Measurements from ENCODE around the gene HIRIP3. TPM values are rescaled to one million over a fixed set of nuclear protein-coding genes. Genes with fewer than 3 reads are reported as not detected.

HIRIP3 gene
- total RNA-seq, 1 donor from 2014 or later = 14.2 TPM

GRCh38 chr16:30004424-30004776 lies 9.0 kb upstream of the HIRIP3 start:
- no peak overlapping the region for H3K27ac Mint-ChIP-seq
- no peaks in the 10 kb centered on the region for H3K9me3 Mint-ChIP-seq
- POLR2A ChIA-PET = interaction anchor here (0.6 to 2.2 kb wide), 7 partner anchors 8 to 273 kb away, joined by 3 to 8 read pairs (median 4); partner anchors contain the start of genes CDIPT, INO80E and TMEM219
- H3K4me1 Mint-ChIP-seq = peaks cover 5% of the 10 kb centered on the region
- DNase-seq (no peak), ATAC-seq (ENCODE audit: low read depth) (no peak)
- intact Hi-C loops (cut with micrococcal nuclease) = loop anchor here (2.0 kb wide), 1 partner anchor 142 kb away; the partner anchor contains the start of gene CDIPT
- H3K4me3 Mint-ChIP-seq = no peak overlapping the region
- CTCF ChIA-PET = interaction anchor here (0.6 to 1.6 kb wide), 5 partner anchors 11 to 304 kb away, joined by 3 to 6 read pairs (median 5); no protein-coding TSS in a partner anchor
- H3K27me3 Mint-ChIP-seq = peaks cover 4% of the 10 kb centered on the region
- H3K36me3 Mint-ChIP-seq (ENCODE audit: low read depth) = peaks cover 33% of the 10 kb centered on the region
- no peak for TF ChIP-seq CTCF (IDR thresholded peaks at IDR 0.05)

- Mint-ChIP-seq H3K36me3 (ENCODE audit: low read depth) (peaks cover 38% of the 10 kb centered on the region), H3K9me3 (no peaks in the 10 kb centered on the region), H3K27ac (no peak overlapping the region), H3K4me1 (peaks cover 5% of the 10 kb centered on the region), H3K4me3 (no peak overlapping the region), H3K27me3 (no peaks in the 10 kb centered on the region)
- TF ChIP-seq CTCF (IDR thresholded peaks at IDR 0.05) = no peak
- intact Hi-C loops (cut with micrococcal nuclease) = loop anchor here (2.0 kb wide), 1 partner anchor 141 kb away; the partner anchor contains the start of gene CDIPT
- DNase-seq (no peak), ATAC-seq (ENCODE audit: low read depth) (no peak)
- CTCF ChIA-PET = interaction anchor here (1.0 to 1.6 kb wide), 4 partner anchors 39 to 303 kb away, joined by 3 to 5 read pairs (median 4); no protein-coding TSS in a partner anchor
- POLR2A ChIA-PET = interaction anchor here (0.6 to 2.2 kb wide), 8 partner anchors 7 to 1051 kb away, joined by 3 to 8 read pairs (median 4); partner anchors contain the start of genes INO80E and TMEM219
These were observed 8.4 kb upstream of the HIRIP3 start for GRCh38 chr16:30003670-30004423.

GRCh38 chr16:30002614-30003346 lies 7.4 kb upstream of the HIRIP3 start:
- TF ChIP-seq CTCF (IDR thresholded peaks at IDR 0.05) = no peak
- Mint-ChIP-seq H3K36me3 (ENCODE audit: low read depth) (peaks cover 45% of the 10 kb centered on the region), H3K4me1 (peaks cover 9% of the 10 kb centered on the region), H3K9me3 (no peaks in the 10 kb centered on the region), H3K27ac (no peak overlapping the region), H3K4me3 (no peak overlapping the region), H3K27me3 (no peaks in the 10 kb centered on the region)
- intact Hi-C loops (cut with micrococcal nuclease) = no loop called here
- CTCF ChIA-PET = no interaction called here
- ATAC-seq (ENCODE audit: low read depth) (no peak), DNase-seq (no peak)
- POLR2A ChIA-PET = interaction anchor here (0.6 kb wide), 3 partner anchors 351 to 1050 kb away, joined by 3 to 7 read pairs (median 3); no protein-coding TSS in a partner anchor

- Mint-ChIP-seq H3K4me3 (no peak overlapping the region), H3K27me3 (no peaks in the 10 kb centered on the region), H3K4me1 (peaks cover 22% of the 10 kb centered on the region), H3K36me3 (ENCODE audit: low read depth) (peaks cover 55% of the 10 kb centered on the region), H3K27ac (no peak overlapping the region), H3K9me3 (no peaks in the 10 kb centered on the region)
- ChIA-PET CTCF (interaction anchor here (0.9 kb wide), 1 partner anchor 310 kb away, joined by 3 read pairs; no protein-coding TSS in a partner anchor), POLR2A (no interaction called here)
- no peak for TF ChIP-seq CTCF (IDR thresholded peaks at IDR 0.05)
- intact Hi-C loops (cut with micrococcal nuclease) = no loop called here
- ATAC-seq (ENCODE audit: low read depth) (no peak), DNase-seq (no peak)
These were observed 5.6 kb upstream of the HIRIP3 start for GRCh38 chr16:30000735-30001631.

Measured in activated B cell treated with CpG ODN at 0.5 μM for 24 hours (primary cell).